ENCODE data around the gene ZNF516.
A peak's percentile ranks its signal among the peaks of the same experiment; 100 is the strongest.

Gene ZNF516

GRCh38 chr18:76354348-76354747 lies 140.7 kb downstream of the ZNF516 start:
- no peak for DNase-seq

- DNase-seq: no peak
Measured at GRCh38 chr18:76353500-76353899, 141.5 kb downstream of the ZNF516 start.

GRCh38 chr18:76353046-76353445 lies 142.0 kb downstream of the ZNF516 start:
- no peak for DNase-seq

- peak; percentile 83 for DNase-seq
Measured at GRCh38 chr18:76351961-76352581, 143.0 kb downstream of the ZNF516 start.

GRCh38 chr18:76350134-76351025 lies 144.7 kb downstream of the ZNF516 start:
- no peak for DNase-seq

GRCh38 chr18:76349067-76349715 lies 145.9 kb downstream of the ZNF516 start:
- peak; percentile 78 for DNase-seq

- DNase-seq: peak; percentile 67
Measured at GRCh38 chr18:76348267-76349066, 146.6 kb downstream of the ZNF516 start.

- no peak for DNase-seq
Measured at GRCh38 chr18:76347341-76347740, 147.7 kb downstream of the ZNF516 start.

- no peak for DNase-seq
Measured at GRCh38 chr18:76346490-76347130, 148.4 kb downstream of the ZNF516 start.

- no peak for DNase-seq
Measured at GRCh38 chr18:76345901-76346300, 149.1 kb downstream of the ZNF516 start.

- DNase-seq: no peak
Measured at GRCh38 chr18:76343938-76344569, 151.0 kb downstream of the ZNF516 start.

GRCh38 chr18:76340410-76340809 lies 154.6 kb downstream of the ZNF516 start:
- DNase-seq: no peak

GRCh38 chr18:76339246-76339620 lies 155.8 kb downstream of the ZNF516 start:
- no peak for DNase-seq

- DNase-seq: no peak
Measured at GRCh38 chr18:76338619-76339245, 156.3 kb downstream of the ZNF516 start.

- no peak for DNase-seq
Measured at GRCh38 chr18:76338088-76338487, 157.0 kb downstream of the ZNF516 start.

- no peak for DNase-seq
Measured at GRCh38 chr18:76335859-76336640, 159.0 kb downstream of the ZNF516 start.

GRCh38 chr18:76328140-76328539 lies 166.9 kb downstream of the ZNF516 start:
- no peak for DNase-seq

- no peak for DNase-seq
Measured at GRCh38 chr18:76323891-76324290, 171.2 kb downstream of the ZNF516 start.

GRCh38 chr18:76322686-76323085 lies 172.4 kb downstream of the ZNF516 start:
- DNase-seq: no peak

- DNase-seq: no peak
Measured at GRCh38 chr18:76319366-76319765, 175.7 kb downstream of the ZNF516 start.

- DNase-seq: no peak
Measured at GRCh38 chr18:76318607-76319006, 176.4 kb downstream of the ZNF516 start.
